HepG2 (cell line): ENCODE measurements around the gene MMP23B. TPM values are rescaled to one million over a fixed set of nuclear protein-coding genes. Genes with fewer than 3 reads are reported as not detected.

ENCODE experiments used
- AGO2 ChIP-seq: fragments of 200-400 bp; formaldehyde crosslinking; optimal IDR thresholded peaks from 2 replicates; pipeline ENCODE3; 2017; ENCODE audit warnings: mild to moderate bottlenecking, low read depth, low read length, moderate library complexity
- CENPX ChIP-seq: sonication (generic); formaldehyde crosslinking; IDR thresholded peaks from 2 replicates; pipeline ENCODE4 v1.9.0; 2021; ENCODE audit warnings: mild to moderate bottlenecking, missing genetic modification reagents, moderate library complexity
- DRAP1 ChIP-seq: IDR thresholded peaks from 2 replicates; pipeline ENCODE4 v1.6.1; 2016; ENCODE audit warnings: missing genetic modification reagents, missing compliant biosample characterization
- ELF1 ChIP-seq: sonication (generic); formaldehyde crosslinking; IDR thresholded peaks from 2 replicates; pipeline ENCODE4 v1.4.0; 2020; ENCODE audit warnings: missing genetic modification reagents
- FOXP4 ChIP-seq: sonication (generic); formaldehyde crosslinking; IDR thresholded peaks from 2 replicates; pipeline ENCODE4 v1.4.0; 2020; ENCODE audit warnings: missing genetic modification reagents
- HMG20B ChIP-seq: conservative IDR thresholded peaks from 2 replicates; pipeline ENCODE4 v1.6.1; 2016; ENCODE audit warnings: missing genetic modification reagents, missing compliant biosample characterization
- MBNL3 ChIP-seq: fragments of 250-450 bp; sonication (Bioruptor Pico); conservative IDR thresholded peaks from 2 replicates; pipeline ENCODE4 v1.8.0; 2022; ENCODE audit warnings: mild to moderate bottlenecking, inconsistent platforms
- NFIC ChIP-seq: IDR thresholded peaks from 2 replicates; pipeline ENCODE4 v1.6.1; 2012; ENCODE audit warnings: mild to moderate bottlenecking, low read length, inconsistent platforms
- NR2F1 ChIP-seq, 2 experiments: fragments of 450-650 bp in 1 of 2; formaldehyde crosslinking in 1 of 2; IDR thresholded peaks; 2 replicates each; pipeline versions ENCODE4 v1.5.0 to v1.6.1; 2016 to 2020; ENCODE audit warnings: mild to moderate bottlenecking in 1 of 2, missing compliant biosample characterization in 1 of 2, missing genetic modification reagents in 1 of 2, moderate library complexity in 1 of 2
- PBX2 ChIP-seq: IDR thresholded peaks from 2 replicates; pipeline ENCODE4 v1.6.1; 2016; ENCODE audit warnings: control low read depth
- RFX1 ChIP-seq: fragments of 450-650 bp; IDR thresholded peaks from 2 replicates; pipeline ENCODE4 v1.6.1; 2017
- RFXAP ChIP-seq: sonication (generic); formaldehyde crosslinking; IDR thresholded peaks from 2 replicates; pipeline ENCODE4 v1.4.0; 2020; ENCODE audit warnings: missing genetic modification reagents, borderline replicate concordance
- SETDB1 ChIP-seq: sonication (generic); formaldehyde crosslinking; IDR thresholded peaks from 2 replicates; pipeline ENCODE4 v1.5.1; 2020; ENCODE audit warnings: missing genetic modification reagents, mild to moderate bottlenecking, borderline replicate concordance
- SMARCE1 ChIP-seq: fragments of 450-650 bp; IDR thresholded peaks from 2 replicates; pipeline ENCODE4 v1.6.1; 2017; ENCODE audit warnings: borderline replicate concordance
- TCF12 ChIP-seq, 2 experiments: fragments of 450-650 bp in 1 of 2; sonication (generic) in 1 of 2; formaldehyde crosslinking in 1 of 2; IDR thresholded peaks; 2 replicates each; pipeline versions ENCODE4 v1.6.1 to v1.8.0; 2017 to 2022; ENCODE audit warnings: antibody characterized with exemption in 1 of 2, mild to moderate bottlenecking in 1 of 2, missing genetic modification reagents in 1 of 2, moderate library complexity in 1 of 2
- THAP11 ChIP-seq: IDR thresholded peaks from 2 replicates; pipeline ENCODE4 v1.6.1; 2016; ENCODE audit warnings: missing biosample characterization, missing genetic modification reagents
- ZFX ChIP-seq: sonication (generic); formaldehyde crosslinking; IDR thresholded peaks from 2 replicates; pipeline ENCODE4 v1.4.0; 2020; ENCODE audit warnings: mild to moderate bottlenecking, low read depth, missing genetic modification reagents, moderate library complexity
- ZNF136 ChIP-seq: sonication (generic); formaldehyde crosslinking; IDR thresholded peaks from 2 replicates; pipeline ENCODE4 v1.8.1; 2022; ENCODE audit warnings: low read depth, mild to moderate bottlenecking, moderate library complexity, missing genetic modification reagents
- ZNF276 ChIP-seq: sonication (generic); formaldehyde crosslinking; IDR thresholded peaks from 2 replicates; pipeline ENCODE4 v1.4.0; 2020; ENCODE audit warnings: mild to moderate bottlenecking, low read depth, missing genetic modification reagents
- ZNF580 ChIP-seq: IDR thresholded peaks from 2 replicates; pipeline ENCODE4 v1.6.1; 2016; ENCODE audit warnings: low read depth, borderline replicate concordance
- ZNF660 ChIP-seq: sonication (generic); formaldehyde crosslinking; IDR thresholded peaks from 2 replicates; pipeline ENCODE4 v1.5.1; 2020; ENCODE audit warnings: mild to moderate bottlenecking, low read depth, missing genetic modification reagents, borderline replicate concordance
- ZNF724P ChIP-seq: sonication (generic); formaldehyde crosslinking; IDR thresholded peaks from 2 replicates; pipeline ENCODE4 v1.8.0; 2022; ENCODE audit warnings: missing genetic modification reagents, borderline replicate concordance
- ZNF761 ChIP-seq: sonication (generic); formaldehyde crosslinking; conservative IDR thresholded peaks from 2 replicates; pipeline ENCODE4 v1.4.0; 2020; ENCODE audit warnings: mild to moderate bottlenecking, missing genetic modification reagents
- ZNF776 ChIP-seq: sonication (generic); formaldehyde crosslinking; IDR thresholded peaks from 2 replicates; pipeline ENCODE4 v1.4.0; 2020; ENCODE audit warnings: mild to moderate bottlenecking, missing genetic modification reagents
- ZNF780A ChIP-seq: sonication (generic); formaldehyde crosslinking; IDR thresholded peaks from 2 replicates; pipeline ENCODE4 v1.8.0; 2022; ENCODE audit warnings: mild to moderate bottlenecking, missing genetic modification reagents, moderate library complexity
- polyA plus RNA-seq, 8 experiments: library from polyadenylated mRNA; depleted of rRNA in 3 of 8; stranded (reverse) in 7 of 8; unstranded in 1 of 8; fragments of >200 nt; fragmentation: Illumina TruSeq in 4 of 8; extraction: Trizol in 4 of 8; gene quantifications; 2 replicates each; pipeline versions ENCODE4 v1.2.1 to v1.2.3, GENCODE V29; 2011 to 2016; ENCODE audit warnings: low read depth in 4 of 8, missing spikeins in 1 of 8, mixed read lengths in 1 of 8; ENCODE audit not compliant: insufficient read depth in 1 of 8
- total RNA-seq, 5 experiments: library from RNA; depleted of rRNA; stranded (reverse); fragments of >200 nt; fragmentation: Illumina TruSeq; extraction: Trizol; gene quantifications; 2 replicates each; pipeline ENCODE4 v1.2.3, GENCODE V29; 2016; ENCODE audit warnings: low read depth in 1 of 5

MMP23B gene
- total and polyA plus RNA-seq, 2 of the 13 experiments (the other 11 are each of a cell fraction or from before 2014, with no cell fraction given): 0.61 to 0.75 TPM

GRCh38 chr1:1615256-1616044, 16.5 kb upstream of the MMP23B start, which contains the start of gene MIB2 (continued):
- TF ChIP-seq DRAP1 (CRISPR knock-in tag) (peak; percentile 60), ZNF660 (CRISPR knock-in tag) (no peak), ZNF780A (no peak), TCF12 (IDR thresholded peaks at IDR 0.05) (no peak), TCF12 (CRISPR knock-in tag; IDR thresholded peaks at IDR 0.05) (peak; percentile 24; the same call in 1 of the 2 replicates), ZFX (CRISPR knock-in tag) (peak; percentile 93), ZNF761 (CRISPR knock-in tag) (peak; percentile 92), ZNF580 (peak; percentile 77; the same call in 1 of the 2 replicates), PBX2 (CRISPR knock-in tag) (no peak), FOXP4 (CRISPR knock-in tag) (no peak; the same call in 1 of the 2 replicates), ZNF724P (CRISPR knock-in tag) (no peak), RFX1 (peak; percentile 94), NR2F1 (CRISPR knock-in tag; IDR thresholded peaks at IDR 0.05) (no peak), MBNL3 (CRISPR knock-in tag) (no peak), THAP11 (peak; percentile 96), RFXAP (CRISPR knock-in tag) (peak; percentile 96), ZNF276 (peak; percentile 74; the same call in 1 of the 2 replicates), ZNF776 (no peak), NFIC (no peak), ELF1 (CRISPR knock-in tag) (peak; percentile 60), HMG20B (CRISPR knock-in tag) (no peak), CENPX (CRISPR knock-in tag) (no peak), SMARCE1 (no peak), ZNF136 (CRISPR knock-in tag) (peak; percentile 29; the same call in 1 of the 2 replicates), SETDB1 (CRISPR knock-in tag) (no peak), AGO2 (peak; percentile 87)
